Sciatic nerve (tissue), 2 donors: Measurements from ENCODE around the gene USH1C. TPM values are rescaled to one million over a fixed set of nuclear protein-coding genes. Genes with fewer than 3 reads are reported as not detected.

ENCODE experiments used
- ATAC-seq: fragments of 200-7000 bp; cut with Tn5 transposase; one replicate; pipeline ENCODE4 v1.9.1; 2020; ENCODE audit warnings: mild to moderate bottlenecking, moderate library complexity
- DNase-seq: peaks from one replicate; pipeline ENCODE4 v3.0.0-alpha.2; 2020; ENCODE audit warnings: low spot score
- intact Hi-C: fragments of 100-400 bp; cut with DNase I; formaldehyde crosslinking; loops from one replicate; pipeline ENCODE4 v1.14.2; 2022
- total RNA-seq: library from RNA; stranded (reverse); fragmentation: NEBNext Ultra II Directional; extraction: Animal tissue kit (Norgen Biotek cat#: 25700); gene quantifications from one replicate; pipeline ENCODE4 v1.2.1, GENCODE V29; 2021
- donor health status: DM: no; HTN: no; CAD: no.
- donor health status: DM: no; HTN: no; CAD: no.

The USH1C gene
- total RNA-seq, 1 donor from 2014 or later: not detected

GRCh38 chr11:17458268-17458667 is 85.9 kb downstream of the USH1C start:
- DNase-seq (no peak), ATAC-seq (peak; percentile 44)
- intact Hi-C loops: no loop called here

GRCh38 chr11:17457396-17458173 is 86.6 kb downstream of the USH1C start:
- DNase-seq (no peak), ATAC-seq (no peak)
- intact Hi-C loops: no loop called here

- intact Hi-C loops: no loop called here
- peak; percentile 60 for ATAC-seq
Observed at GRCh38 chr11:17452668-17453067, 91.5 kb downstream of the USH1C start.

GRCh38 chr11:17449158-17449557 is 95.1 kb downstream of the USH1C start:
- ATAC-seq (no peak), DNase-seq (no peak)
- intact Hi-C loops: no loop called here

More at GRCh38 chr11:17452668-17453067, 91.5 kb downstream of the USH1C start:
- no peak for DNase-seq

GRCh38 chr11:17446482-17446881 is 97.7 kb downstream of the USH1C start:
- ATAC-seq (no peak), DNase-seq (no peak)
- intact Hi-C loops: no loop called here

GRCh38 chr11:17445240-17445795 is 98.9 kb downstream of the USH1C start:
- no peak for ATAC-seq

GRCh38 chr11:17443926-17444690 is 100.1 kb downstream of the USH1C start:
- intact Hi-C loops: no loop called here
- no peak for ATAC-seq
- no peak for DNase-seq

More at GRCh38 chr11:17445240-17445795, 98.9 kb downstream of the USH1C start:
- DNase-seq: no peak
- intact Hi-C loops: no loop called here

Other genes starting within 250 kb of the USH1C start
- gene NCR3LG1, start 192.6 kb downstream of the USH1C start, total RNA-seq: 2.1 TPM
- gene KCNJ11, start 155.8 kb downstream of the USH1C start, total RNA-seq: 6.6 TPM
- 8.2 TPM for gene ABCC8, start 67.6 kb downstream of the USH1C start, total RNA-seq
- gene OTOG, start 2.8 kb upstream of the USH1C start, total RNA-seq: not detected
- not detected for gene MYOD1, start 175.2 kb upstream of the USH1C start, total RNA-seq
- gene KCNC1, start 190.4 kb upstream of the USH1C start, total RNA-seq: not detected